ENCODE results near the gene MAP3K6.

MAP3K6 gene

GRCh38 chr1:27377760-27378495 is 11.2 kb upstream of the MAP3K6 start:
- DNase-seq (ENCODE audit: low read depth in 2 of 2) = no peak

- no peak for DNase-seq (ENCODE audit: low read depth in 2 of 2)
These were observed 7.8 kb upstream of the MAP3K6 start, which contains the start of gene FCN3 for GRCh38 chr1:27374362-27375086. FCN3 (minus strand) TSS chr1:27374824; CDS start chr1:27374818, 6 bp downstream.

GRCh38 chr1:27372808-27373690 is 6.3 kb upstream of the MAP3K6 start:
- DNase-seq (ENCODE audit: low read depth in 2 of 2) = no peak

GRCh38 chr1:27372022-27372807 is 5.5 kb upstream of the MAP3K6 start:
- no peak for DNase-seq (ENCODE audit: low read depth in 2 of 2)

GRCh38 chr1:27368869-27369582 is 2.3 kb upstream of the MAP3K6 start:
- no peak for DNase-seq (ENCODE audit: low read depth in 2 of 2)

- DNase-seq (ENCODE audit: low read depth in 2 of 2) = no peak
These were observed 444 bp upstream of the MAP3K6 start for GRCh38 chr1:27367160-27367650.

- peak; percentile 40 to 67 for DNase-seq (ENCODE audit: low read depth in 2 of 2)
These were observed 699 bp downstream of the MAP3K6 start for GRCh38 chr1:27366113-27366410.

- peak; percentile 67 to 74 for DNase-seq (ENCODE audit: low read depth in 2 of 2)
These were observed 1.2 kb downstream of the MAP3K6 start for GRCh38 chr1:27365372-27366112.

GRCh38 chr1:27364696-27365371 is 1.9 kb downstream of the MAP3K6 start:
- no peak for DNase-seq (ENCODE audit: low read depth in 2 of 2)

- no peak for DNase-seq (ENCODE audit: low read depth in 2 of 2)
These were observed 2.7 kb downstream of the MAP3K6 start for GRCh38 chr1:27363766-27364695.

GRCh38 chr1:27361553-27361952 is 5.2 kb downstream of the MAP3K6 start:
- DNase-seq (ENCODE audit: low read depth in 2 of 2) = no peak

- DNase-seq (ENCODE audit: low read depth in 2 of 2) = no peak
These were observed 5.7 kb downstream of the MAP3K6 start for GRCh38 chr1:27361044-27361402.

- DNase-seq (ENCODE audit: low read depth in 2 of 2) = peak in 1 of 2 donors; percentile 43
These were observed 6.4 kb downstream of the MAP3K6 start for GRCh38 chr1:27360159-27361043.

GRCh38 chr1:27359822-27360158 is 7.0 kb downstream of the MAP3K6 start:
- no peak for DNase-seq (ENCODE audit: low read depth in 2 of 2)

- no peak for DNase-seq (ENCODE audit: low read depth in 2 of 2)
These were observed 7.8 kb downstream of the MAP3K6 start for GRCh38 chr1:27358928-27359313.

- no peak for DNase-seq (ENCODE audit: low read depth in 2 of 2)
These were observed 8.5 kb downstream of the MAP3K6 start for GRCh38 chr1:27358038-27358927.

Measured in stimulated activated CD4-positive, alpha-beta T cell treated with anti-CD3 and anti-CD28 coated beads, Interleukin-1b, Interleukin-23, amount 100 ng/mL, for 4 hours (primary cell).